Liver (tissue), 9 donors: Measurements from ENCODE around the gene CYFIP1. TPM values are rescaled to one million over a fixed set of nuclear protein-coding genes. Genes with fewer than 3 reads are reported as not detected.
A peak's percentile ranks its signal among the peaks of the same experiment; 100 is the strongest.

Experiments
- DNase-seq: peaks from one replicate; pipeline ENCODE4 v3.0.0-alpha.2; 2017; ENCODE audit warnings: low spot score
- H3K27ac ChIP-seq, 2 donors: one replicate each; pipeline ENCODE4 v1.7.0; 2013; ENCODE audit warnings: inconsistent platforms in 2 of 2, low read length in 2 of 2, control low read depth in 1 of 2, low read depth in 1 of 2, mild to moderate bottlenecking in 1 of 2
- H3K27me3 ChIP-seq, 4 donors: one replicate each; pipeline versions ENCODE4 v1.6.1 to v1.7.0; 2013; ENCODE audit warnings: low read length in 3 of 4, inconsistent platforms in 1 of 4, mild to moderate bottlenecking in 1 of 4, moderate library complexity in 1 of 4; ENCODE audit not compliant: control insufficient read depth in 4 of 4, insufficient read depth in 4 of 4
- H3K36me3 ChIP-seq, 4 donors: one replicate each; pipeline versions ENCODE4 v1.6.1 to v1.7.0; 2013; ENCODE audit warnings: low read length in 3 of 4, mild to moderate bottlenecking in 3 of 4, low read depth in 1 of 4, moderate library complexity in 1 of 4; ENCODE audit not compliant: control insufficient read depth in 4 of 4, insufficient read depth in 3 of 4
- H3K4me1 ChIP-seq, 4 donors: one replicate each; pipeline versions ENCODE4 v1.6.1 to v1.7.0; 2013; ENCODE audit warnings: low read length in 3 of 4, mild to moderate bottlenecking in 3 of 4, moderate library complexity in 1 of 4; ENCODE audit not compliant: control insufficient read depth in 4 of 4, insufficient read depth in 4 of 4
- H3K4me3 ChIP-seq, 3 donors: one replicate each; pipeline versions ENCODE4 v1.6.1 to v1.7.0; 2013; ENCODE audit warnings: low read length in 3 of 3, control low read depth in 1 of 3, low read depth in 1 of 3, mild to moderate bottlenecking in 1 of 3
- H3K9ac ChIP-seq, 2 donors: one replicate each; pipeline ENCODE4 v1.7.0; 2013; ENCODE audit warnings: low read length in 2 of 2, mild to moderate bottlenecking in 2 of 2, moderate library complexity in 2 of 2, control low read depth in 1 of 2, low read depth in 1 of 2
- H3K9me3 ChIP-seq, 4 donors: one replicate each; pipeline versions ENCODE4 v1.6.1 to v1.7.0; 2013; ENCODE audit warnings: low read length in 3 of 4; ENCODE audit not compliant: control insufficient read depth in 4 of 4
- ATF3 ChIP-seq: IDR thresholded peaks from 2 replicates; pipeline ENCODE4 v1.6.1; 2016; ENCODE audit warnings: antibody characterized with exemption
- CTCF ChIP-seq: fragments of 150-350 bp; IDR thresholded peaks from 2 replicates; pipeline ENCODE4 v1.5.1; 2017; ENCODE audit warnings: improper control_type of control experiment, low read depth, low read length; ENCODE audit not compliant: missing input control
- EGR1 ChIP-seq, 2 donors: IDR thresholded peaks; 2 replicates each; pipeline ENCODE4 v1.6.1; 2016 to 2018; ENCODE audit warnings: antibody characterized with exemption in 2 of 2, low read depth in 2 of 2
- FOXA1 ChIP-seq: IDR thresholded peaks from 2 replicates; pipeline ENCODE4 v1.6.1; 2016; ENCODE audit warnings: antibody characterized with exemption
- FOXA2 ChIP-seq: IDR thresholded peaks from 2 replicates; pipeline ENCODE4 v1.6.1; 2016; ENCODE audit warnings: antibody characterized with exemption
- GABPA ChIP-seq, 2 donors: IDR thresholded peaks in 1 of 2; conservative IDR thresholded peaks in 1 of 2; 2 replicates each; pipeline ENCODE4 v1.6.1; 2016; ENCODE audit warnings: antibody characterized with exemption in 2 of 2, mild to moderate bottlenecking in 1 of 2, moderate library complexity in 1 of 2
- HNF4A ChIP-seq, 2 donors: conservative IDR thresholded peaks; 2 replicates each; pipeline ENCODE4 v1.6.1; 2016; ENCODE audit warnings: antibody characterized with exemption in 2 of 2, mild to moderate bottlenecking in 2 of 2
- HNF4G ChIP-seq: IDR thresholded peaks from 2 replicates; pipeline ENCODE4 v1.6.1; 2016; ENCODE audit warnings: antibody characterized with exemption
- JUND ChIP-seq, 2 donors: IDR thresholded peaks; 2 replicates each; pipeline ENCODE4 v1.6.1; 2016; ENCODE audit warnings: antibody characterized with exemption in 2 of 2
- MAX ChIP-seq: IDR thresholded peaks from 2 replicates; pipeline ENCODE4 v1.6.1; 2016; ENCODE audit warnings: antibody characterized with exemption
- NR2F2 ChIP-seq: IDR thresholded peaks from 2 replicates; pipeline ENCODE4 v1.6.1; 2016; ENCODE audit warnings: antibody characterized with exemption
- RAD21 ChIP-seq, 2 donors: IDR thresholded peaks; 2 replicates each; pipeline ENCODE4 v1.6.1; 2016; ENCODE audit warnings: antibody characterized with exemption in 2 of 2, mild to moderate bottlenecking in 2 of 2
- REST ChIP-seq: IDR thresholded peaks from 2 replicates; pipeline ENCODE4 v1.6.1; 2016; ENCODE audit warnings: antibody characterized with exemption, mild to moderate bottlenecking
- RXRA ChIP-seq, 2 donors: IDR thresholded peaks; 2 replicates each; pipeline ENCODE4 v1.6.1; 2017 to 2018; ENCODE audit warnings: antibody characterized with exemption in 2 of 2, mild to moderate bottlenecking in 1 of 2
- SP1 ChIP-seq: IDR thresholded peaks from 2 replicates; pipeline ENCODE4 v1.6.1; 2018; ENCODE audit warnings: antibody characterized with exemption, mild to moderate bottlenecking
- TAF1 ChIP-seq: conservative IDR thresholded peaks from 2 replicates; pipeline ENCODE4 v1.6.1; 2016; ENCODE audit warnings: antibody characterized with exemption, mild to moderate bottlenecking
- YY1 ChIP-seq: IDR thresholded peaks from 2 replicates; pipeline ENCODE4 v1.6.1; 2016; ENCODE audit warnings: antibody characterized with exemption, mild to moderate bottlenecking
- ZBTB33 ChIP-seq: IDR thresholded peaks from 2 replicates; pipeline ENCODE4 v1.6.1; 2016; ENCODE audit warnings: antibody characterized with exemption
- WGBS: extraction: QIAGEN DNeasy Blood & Tissue Kit; methylation state at CpG from one replicate; pipeline ENCODE4 v1.1.7; 2013; 5-methylcytosine and 5-hydroxymethylcytosine counted together
- polyA plus RNA-seq, 2 donors: library from polyadenylated mRNA; stranded (reverse) in 1 of 2; unstranded in 1 of 2; fragments of 200-250 nt in 1 of 2; fragments of >200 nt in 1 of 2; fragmentation: Nextera tagmentation in 1 of 2; extraction: Ambion mirVana in 1 of 2; gene quantifications; one replicate each; pipeline versions ENCODE4 v1.2.1 to v1.2.3, GENCODE V29; 2013 to 2015
- total RNA-seq, 2 donors: library from RNA; depleted of rRNA; stranded (reverse); fragments of >200 nt; gene quantifications; one replicate each; pipeline ENCODE4 v1.2.3, GENCODE V29; 2014
- donor health status: healthy.
- donor health status: healthy.
- donor health status: healthy.
- donor health status: healthy.
- donor health status: healthy.

The CYFIP1 gene
- total and polyA plus RNA-seq, 4 donors, result 13.5 to 48.3 (median 38.3) TPM

GRCh38 chr15:22966321-22967083, 13.7 kb downstream of the CYFIP1 start:
- no peaks in the 10 kb centered on the region for H3K36me3 ChIP-seq
- no peak for TF ChIP-seq FOXA1
- no peak for TF ChIP-seq YY1
- no peaks in the 10 kb centered on the region for H3K9me3 ChIP-seq
- H3K27ac ChIP-seq, result no peak overlapping the region
- peaks cover 0 to 10% (median 3%) of the 10 kb centered on the region in 4 donors for H3K4me1 ChIP-seq
- no peak overlapping the region for H3K9ac ChIP-seq
- no peak for DNase-seq
- 89% methylated on average over 20 of the region's 20 CpGs for WGBS
- H3K27me3 ChIP-seq, result no peaks in the 10 kb centered on the region
- H3K4me3 ChIP-seq, result no peak overlapping the region

- Histone ChIP-seq H3K9me3 (no peaks in the 10 kb centered on the region), H3K4me1 (peaks cover 2 to 22% (median 10%) of the 10 kb centered on the region in 4 donors), H3K4me3 (no peak overlapping the region), H3K36me3 (no peaks in the 10 kb centered on the region), H3K27me3 (no peaks in the 10 kb centered on the region), H3K27ac (peak overlapping the region; percentile 15 to 64), H3K9ac (no peak overlapping the region)
- TF ChIP-seq RXRA (IDR thresholded peaks at IDR 0.05), result no peak
- no peak for TF ChIP-seq RAD21 (IDR thresholded peaks at IDR 0.05)
- TF ChIP-seq SP1, result no peak
- no peak for TF ChIP-seq FOXA2
- no peak for TF ChIP-seq TAF1
- TF ChIP-seq CTCF, result no peak
- TF ChIP-seq EGR1 (IDR thresholded peaks at IDR 0.05; ENCODE audit: low read depth in 2 of 2), result no peak
- no peak for TF ChIP-seq NR2F2
- TF ChIP-seq REST, result no peak
- TF ChIP-seq JUND (IDR thresholded peaks at IDR 0.05), result no peak
- TF ChIP-seq GABPA (IDR thresholded peaks at IDR 0.05 in 1 of 2, conservative IDR thresholded peaks at IDR 0.05 in 1 of 2), result no peak
- no peak for TF ChIP-seq FOXA1
- no peak for TF ChIP-seq ATF3
- TF ChIP-seq ZBTB33, result no peak
- no peak for TF ChIP-seq MAX
- no peak for TF ChIP-seq YY1
- TF ChIP-seq HNF4A (conservative IDR thresholded peaks at IDR 0.05), result no peak
- no peak for TF ChIP-seq HNF4G
- DNase-seq, result no peak
- WGBS, result 84% methylated on average over 12 of the region's 12 CpGs
Measured at GRCh38 chr15:22963641-22964040, 16.5 kb downstream of the CYFIP1 start.
